ENCODE results near the gene MED12L. TPM values are rescaled to one million over a fixed set of nuclear protein-coding genes. Genes with fewer than 3 reads are reported as not detected.
"Not testable (repeated sequence)": the region's sequence is repeated elsewhere in the genome, so short reads cannot be mapped to it uniquely, and the experiment has no call there.

MED12L gene
- total RNA-seq, 2 experiments from 2014 or later, result 12.6 to 32.7 TPM

DNA sequence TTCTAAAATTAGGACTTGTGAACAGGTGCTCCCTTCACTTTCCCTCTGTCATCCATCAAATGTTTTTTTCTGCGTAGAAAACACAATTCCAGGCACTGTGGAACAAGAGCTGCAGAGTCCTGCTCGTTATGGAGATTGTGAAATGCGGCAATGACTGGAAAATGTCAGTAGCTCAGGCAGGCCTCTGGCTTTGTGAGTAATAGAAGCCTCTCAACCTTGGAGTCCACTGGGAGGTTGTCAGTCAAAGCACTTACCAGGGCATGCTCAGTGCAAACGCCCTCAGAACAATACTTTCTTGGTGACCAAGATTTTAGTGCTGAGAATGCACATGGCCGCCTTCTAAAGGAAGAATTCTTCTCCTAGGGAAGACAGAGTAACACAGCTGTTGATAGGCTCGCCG, 26.7 kb upstream of the MED12L start:
- no TSS peak for BruUV-seq (replicated peaks)
- DNase-seq (ENCODE audit: low spot score), result no peak
- CTCF ChIA-PET (ENCODE audit: unreplicated experiment), result no interaction called here
- no peak overlapping the region for H3K4me2 ChIP-seq (ENCODE audit: low read length)
- no peaks in the 10 kb centered on the region for H3K36me3 ChIP-seq (ENCODE audit: insufficient read depth, low read length)
- no peaks in the 10 kb centered on the region for H3K9me3 ChIP-seq (ENCODE audit: low read length)
- POLR2A ChIA-PET, result no interaction called here
- H3K4me3 ChIP-seq (ENCODE audit: low read depth, low read length, poor library complexity, severe bottlenecking), result no peak overlapping the region
- H3K4me1 ChIP-seq (ENCODE audit: insufficient read depth, low read length, poor library complexity, severe bottlenecking), result no peaks in the 10 kb centered on the region
- H4K20me1 ChIP-seq (ENCODE audit: insufficient read depth, low read length), result no peaks in the 10 kb centered on the region
- H2AFZ ChIP-seq (ENCODE audit: low read length), result no peak overlapping the region
- H3K9me2 ChIP-seq (ENCODE audit: insufficient read depth, low read length), result no peaks in the 10 kb centered on the region
- no peaks in the 10 kb centered on the region for H3K79me2 ChIP-seq (ENCODE audit: insufficient read depth, low read depth, low read length)
- intact Hi-C loops (cut with micrococcal nuclease; ENCODE audit: unreplicated experiment), result no loop called here
- H3K27ac ChIP-seq (ENCODE audit: low read depth, low read length, poor library complexity, severe bottlenecking), result no peak overlapping the region
- TF ChIP-seq EZH2phosphoT487 (IDR thresholded peaks at IDR 0.05; ENCODE audit: borderline replicate concordance, low read depth, low read length) (no peak), CTCF (conservative IDR thresholded peaks at IDR 0.05; ENCODE audit: low read length) (no peak)

DNA sequence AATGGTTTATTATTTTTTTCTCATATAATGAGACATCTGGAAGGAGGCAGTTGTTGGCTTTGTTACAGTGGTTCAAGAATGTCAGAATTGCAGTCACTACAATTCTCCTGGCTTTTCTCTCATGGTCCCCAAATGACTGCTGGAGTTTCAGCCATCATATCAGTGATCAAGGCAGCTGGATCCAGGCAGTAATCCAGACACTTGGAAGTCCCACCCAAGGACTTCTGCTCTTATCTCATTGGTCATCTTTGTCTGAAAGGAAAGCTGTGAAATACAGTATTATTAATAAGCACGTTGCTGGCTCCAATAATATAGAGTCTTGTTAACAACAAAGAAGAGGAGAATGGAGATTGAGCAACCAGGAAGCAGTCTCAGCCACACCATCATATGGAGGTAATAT, 22.9 kb upstream of the MED12L start:
- Histone ChIP-seq H3K4me3 (ENCODE audit: low read depth, low read length, poor library complexity, severe bottlenecking) (no peak overlapping the region), H3K9me2 (ENCODE audit: insufficient read depth, low read length) (no peaks in the 10 kb centered on the region), H3K4me2 (ENCODE audit: low read length) (no peak overlapping the region), H3K79me2 (ENCODE audit: insufficient read depth, low read depth, low read length) (no peaks in the 10 kb centered on the region), H2AFZ (ENCODE audit: low read length) (no peak overlapping the region), H3K9me3 (ENCODE audit: low read length) (no peaks in the 10 kb centered on the region), H3K36me3 (ENCODE audit: insufficient read depth, low read length) (no peaks in the 10 kb centered on the region), H3K27ac (ENCODE audit: low read depth, low read length, poor library complexity, severe bottlenecking) (no peak overlapping the region), H3K4me1 (ENCODE audit: insufficient read depth, low read length, poor library complexity, severe bottlenecking) (no peaks in the 10 kb centered on the region), H4K20me1 (ENCODE audit: insufficient read depth, low read length) (no peaks in the 10 kb centered on the region)
- DNase-seq (ENCODE audit: low spot score), result no peak
- BruUV-seq (replicated peaks), result no TSS peak
- TF ChIP-seq CTCF (conservative IDR thresholded peaks at IDR 0.05; ENCODE audit: low read length) (no peak), EZH2phosphoT487 (IDR thresholded peaks at IDR 0.05; ENCODE audit: borderline replicate concordance, low read depth, low read length) (no peak)
- CTCF ChIA-PET (ENCODE audit: unreplicated experiment), result no interaction called here
- POLR2A ChIA-PET, result no interaction called here
- intact Hi-C loops (cut with micrococcal nuclease; ENCODE audit: unreplicated experiment), result no loop called here

DNA sequence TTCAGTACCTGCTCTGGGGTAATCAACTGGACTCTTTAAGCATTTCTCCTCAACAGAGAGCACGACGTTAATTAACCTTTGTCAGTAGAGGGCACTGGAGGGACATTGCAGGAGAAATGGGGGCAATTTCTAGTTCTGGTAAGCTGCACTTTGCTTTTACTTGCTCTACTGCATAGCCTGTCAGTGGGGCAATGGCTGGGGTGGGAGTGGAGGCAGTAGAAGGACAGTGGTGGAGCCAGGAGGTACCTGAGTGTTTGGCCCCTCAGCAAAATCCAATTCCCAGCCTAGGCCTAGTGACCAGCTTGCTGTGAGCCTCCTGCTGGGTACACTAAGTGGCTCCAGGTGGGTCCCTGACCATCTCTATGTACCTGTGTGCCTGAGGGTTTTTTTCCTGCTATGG, 18.3 kb upstream of the MED12L start:
- no peaks in the 10 kb centered on the region for H3K36me3 ChIP-seq (ENCODE audit: insufficient read depth, low read length)
- POLR2A ChIA-PET, result interaction anchor here (0.8 to 1.4 kb wide), 2 partner anchors 75 to 89 kb away, joined by 3 to 5 read pairs; no protein-coding TSS in a partner anchor
- H3K9me2 ChIP-seq (ENCODE audit: insufficient read depth, low read length), result no peaks in the 10 kb centered on the region
- H3K4me1 ChIP-seq (ENCODE audit: insufficient read depth, low read length, poor library complexity, severe bottlenecking), result no peaks in the 10 kb centered on the region
- peak; percentile 60 for DNase-seq (ENCODE audit: low spot score)
- BruUV-seq (replicated peaks), result no TSS peak
- no peak overlapping the region for H3K27ac ChIP-seq (ENCODE audit: low read depth, low read length, poor library complexity, severe bottlenecking)
- no peak overlapping the region for H3K4me3 ChIP-seq (ENCODE audit: low read depth, low read length, poor library complexity, severe bottlenecking)
- H3K4me2 ChIP-seq (ENCODE audit: low read length), result no peak overlapping the region
- H2AFZ ChIP-seq (ENCODE audit: low read length), result no peak overlapping the region
- CTCF ChIA-PET (ENCODE audit: unreplicated experiment), result interaction anchor here (0.9 kb wide), 1 partner anchor 87 kb away, joined by 3 read pairs; no protein-coding TSS in a partner anchor
- TF ChIP-seq CTCF (conservative IDR thresholded peaks at IDR 0.05; ENCODE audit: low read length), result peak; percentile 78
- no peak for TF ChIP-seq EZH2phosphoT487 (IDR thresholded peaks at IDR 0.05; ENCODE audit: borderline replicate concordance, low read depth, low read length)
- no peaks in the 10 kb centered on the region for H3K9me3 ChIP-seq (ENCODE audit: low read length)
- no peaks in the 10 kb centered on the region for H3K79me2 ChIP-seq (ENCODE audit: insufficient read depth, low read depth, low read length)
- intact Hi-C loops (cut with micrococcal nuclease; ENCODE audit: unreplicated experiment), result loop anchor here (1.0 kb wide), 1 partner anchor 79 kb away; no protein-coding TSS in a partner anchor
- H4K20me1 ChIP-seq (ENCODE audit: insufficient read depth, low read length), result no peaks in the 10 kb centered on the region

DNA sequence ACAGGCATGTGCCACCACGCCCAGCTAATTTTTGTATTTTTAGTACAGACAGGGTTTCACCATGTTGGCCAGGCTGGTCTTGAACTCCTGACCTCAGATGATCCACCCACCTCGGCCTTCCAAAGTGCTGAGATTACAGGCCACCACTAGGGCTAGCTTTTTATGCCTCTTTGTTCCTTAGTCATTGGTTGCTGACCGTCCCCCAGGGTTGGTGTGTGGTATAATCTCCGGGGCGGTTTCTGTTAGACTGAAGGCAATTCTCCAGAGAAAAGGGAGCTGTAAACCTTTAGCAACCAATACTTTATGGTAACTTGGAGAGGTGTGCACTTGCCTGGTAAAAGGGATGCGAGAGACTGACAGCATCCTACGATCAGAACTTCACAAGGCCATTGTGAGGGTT, 12.6 kb upstream of the MED12L start:
- H3K9me3 ChIP-seq (ENCODE audit: low read length); H3K9me2 ChIP-seq (ENCODE audit: insufficient read depth, low read length); H3K79me2 ChIP-seq (ENCODE audit: insufficient read depth, low read depth, low read length); H3K4me2 ChIP-seq (ENCODE audit: low read length); H2AFZ ChIP-seq (ENCODE audit: low read length); intact Hi-C loops (cut with micrococcal nuclease; ENCODE audit: unreplicated experiment); H4K20me1 ChIP-seq (ENCODE audit: insufficient read depth, low read length); DNase-seq (ENCODE audit: low spot score); H3K4me3 ChIP-seq (ENCODE audit: low read depth, low read length, poor library complexity, severe bottlenecking); H3K36me3 ChIP-seq (ENCODE audit: insufficient read depth, low read length); CTCF ChIA-PET (ENCODE audit: unreplicated experiment); H3K4me1 ChIP-seq (ENCODE audit: insufficient read depth, low read length, poor library complexity, severe bottlenecking); H3K27ac ChIP-seq (ENCODE audit: low read depth, low read length, poor library complexity, severe bottlenecking); BruUV-seq (replicated peaks): not testable (repeated sequence)
- POLR2A ChIA-PET, result interaction anchor here (0.6 to 1.4 kb wide), 5 partner anchors 9 to 316 kb away, joined by 3 to 5 read pairs (median 4); partner anchors contain the start of gene MED12L

All from OCI-LY7 (cell line).